GM12878 (cell line): ENCODE results near the gene HNRNPH1. TPM values are rescaled to one million over a fixed set of nuclear protein-coding genes. Genes with fewer than 3 reads are reported as not detected.
A peak's percentile ranks its signal among the peaks of the same experiment; 100 is the strongest.

Source experiments
- CBFB ChIP-seq: IDR thresholded peaks from 2 replicates; pipeline ENCODE4 v1.6.1; 2016; ENCODE audit warnings: antibody characterized with exemption, low read depth
- CHD2 ChIP-seq: IDR thresholded peaks from 2 replicates; pipeline ENCODE4 v1.6.1; 2011; ENCODE audit warnings: low read depth, low read length, improper control_type of control experiment, borderline replicate concordance
- CHD4 ChIP-seq: fragments of 200-600 bp; sonication (generic); IDR thresholded peaks from 2 replicates; pipeline ENCODE4 v1.6.1; 2016; ENCODE audit warnings: mild to moderate bottlenecking
- EP300 ChIP-seq, 2 experiments: fragments of 150-350 bp in 1 of 2; IDR thresholded peaks; 2 replicates each; pipeline ENCODE4 v1.6.1; 2011 to 2012; ENCODE audit warnings: low read depth in 2 of 2, low read length in 2 of 2, borderline replicate concordance in 1 of 2, improper control_type of control experiment in 1 of 2, inconsistent platforms in 1 of 2; ENCODE audit not compliant: control insufficient read depth in 1 of 2
- EZH2 ChIP-seq: IDR thresholded peaks from 2 replicates; pipeline ENCODE4 v1.6.1; 2012; ENCODE audit warnings: low read depth, mild to moderate bottlenecking, control low read depth, inconsistent platforms, low read length, borderline replicate concordance; ENCODE audit not compliant: control insufficient read depth
- HDAC6 ChIP-seq: fragments of 200-600 bp; sonication (generic); IDR thresholded peaks from one replicate; pipeline ENCODE4 v1.8.0; 2017; ENCODE audit warnings: antibody characterized with exemption; ENCODE audit not compliant: unreplicated experiment
- JUNB ChIP-seq: IDR thresholded peaks from 2 replicates; pipeline ENCODE4 v1.6.1; 2016; ENCODE audit warnings: antibody characterized with exemption, mild to moderate bottlenecking
- MAX ChIP-seq: IDR thresholded peaks from 2 replicates; pipeline ENCODE4 v1.6.1; 2012; ENCODE audit warnings: low read depth, low read length, improper control_type of control experiment
- MTA3 ChIP-seq: IDR thresholded peaks from 2 replicates; pipeline ENCODE4 v1.6.1; 2012; ENCODE audit warnings: low read length, inconsistent platforms, borderline replicate concordance
- NR2C1 ChIP-seq: fragments of 450-650 bp; IDR thresholded peaks from 2 replicates; pipeline ENCODE4 v1.6.1; 2017; ENCODE audit warnings: antibody characterized with exemption, mild to moderate bottlenecking, moderate library complexity
- POLR2A ChIP-seq: IDR thresholded peaks from 2 replicates; pipeline ENCODE4 v1.6.1; 2011; ENCODE audit warnings: low read depth, mild to moderate bottlenecking, low read length
- RB1 ChIP-seq: fragments of 450-650 bp; formaldehyde crosslinking; IDR thresholded peaks from 2 replicates; pipeline ENCODE4 v1.6.1; 2017; ENCODE audit warnings: mild to moderate bottlenecking, borderline replicate concordance
- RCOR1 ChIP-seq: conservative IDR thresholded peaks from 2 replicates; pipeline ENCODE4 v1.6.1; 2012; ENCODE audit warnings: low read depth, low read length, improper control_type of control experiment
- SP1 ChIP-seq: IDR thresholded peaks from one replicate; pipeline ENCODE4 v1.6.1; 2011; ENCODE audit warnings: low read depth, low read length
- TARDBP ChIP-seq: IDR thresholded peaks from 2 replicates; pipeline ENCODE4 v1.6.1; 2016; ENCODE audit warnings: borderline replicate concordance
- TCF7 ChIP-seq: IDR thresholded peaks from 2 replicates; pipeline ENCODE4 v1.6.1; 2014; ENCODE audit warnings: antibody characterized with exemption, borderline replicate concordance
- ZNF217 ChIP-seq: fragments of 450-650 bp; IDR thresholded peaks from 2 replicates; pipeline ENCODE4 v1.6.1; 2017; ENCODE audit warnings: antibody characterized with exemption, mild to moderate bottlenecking
- polyA plus RNA-seq, 11 experiments: library from polyadenylated mRNA; depleted of rRNA in 4 of 11; unstranded in 6 of 11; stranded (reverse) in 5 of 11; fragments of >200 nt; fragmentation: Nextera tagmentation in 4 of 11; fragmentation: Illumina TruSeq in 1 of 11; extraction: Ambion mirVana in 4 of 11; extraction: Trizol in 1 of 11; gene quantifications; 1 replicate in 1 of 11; 2 replicates in 10 of 11; pipeline versions ENCODE4 v1.2.1 to v1.2.3, GENCODE V29; 2011 to 2016; ENCODE audit warnings: inconsistent platforms in 2 of 11, missing spikeins in 2 of 11, low read depth in 1 of 11
- total RNA-seq, 4 experiments: library from RNA; depleted of rRNA in 3 of 4; stranded (reverse); fragments of >200 nt in 3 of 4; fragmentation: Illumina TruSeq in 1 of 4; extraction: Trizol in 1 of 4; gene quantifications; 2 replicates each; pipeline versions ENCODE4 v1.2.1 to v1.2.3, GENCODE V29; 2013 to 2021
- TF ChIP-seq, protein P1 (sequence below): fragments of 450-650 bp; IDR thresholded peaks from 2 replicates; pipeline ENCODE4 v1.6.1; 2017; ENCODE audit warnings: mild to moderate bottlenecking
- TF ChIP-seq, protein P2 (sequence below): fragments of 450-650 bp; IDR thresholded peaks from 2 replicates; pipeline ENCODE4 v1.6.1; 2017; ENCODE audit warnings: mild to moderate bottlenecking, moderate library complexity
- TF ChIP-seq, protein P3 (sequence below): IDR thresholded peaks from 2 replicates; pipeline ENCODE4 v1.6.1; 2012; ENCODE audit warnings: low read depth, low read length, improper control_type of control experiment

The HNRNPH1 gene
- total and polyA plus RNA-seq, 10 of the 15 experiments (the other 5 are each of a cell fraction or from before 2014, with no cell fraction given), result 184 to 780 (median 690) TPM

- TF ChIP-seq EZH2 (no peak), MAX (no peak), POLR2A (peak; percentile 59), SP1 (no peak), TCF7 (no peak), TARDBP (no peak), CHD2 (no peak), EP300 (IDR thresholded peaks at IDR 0.05; ENCODE audit: borderline replicate concordance in 1 of 2, control insufficient read depth in 1 of 2, low read depth in 2 of 2, low read length in 2 of 2) (no peak), RCOR1 (no peak), NR2C1 (no peak), JUNB (no peak), MTA3 (peak; percentile 66; the same call in 1 of the 2 replicates), HDAC6 (no peak), RB1 (no peak), ZNF217 (no peak), CHD4 (no peak), CBFB (no peak)
- TF ChIP-seq, protein P1, sequence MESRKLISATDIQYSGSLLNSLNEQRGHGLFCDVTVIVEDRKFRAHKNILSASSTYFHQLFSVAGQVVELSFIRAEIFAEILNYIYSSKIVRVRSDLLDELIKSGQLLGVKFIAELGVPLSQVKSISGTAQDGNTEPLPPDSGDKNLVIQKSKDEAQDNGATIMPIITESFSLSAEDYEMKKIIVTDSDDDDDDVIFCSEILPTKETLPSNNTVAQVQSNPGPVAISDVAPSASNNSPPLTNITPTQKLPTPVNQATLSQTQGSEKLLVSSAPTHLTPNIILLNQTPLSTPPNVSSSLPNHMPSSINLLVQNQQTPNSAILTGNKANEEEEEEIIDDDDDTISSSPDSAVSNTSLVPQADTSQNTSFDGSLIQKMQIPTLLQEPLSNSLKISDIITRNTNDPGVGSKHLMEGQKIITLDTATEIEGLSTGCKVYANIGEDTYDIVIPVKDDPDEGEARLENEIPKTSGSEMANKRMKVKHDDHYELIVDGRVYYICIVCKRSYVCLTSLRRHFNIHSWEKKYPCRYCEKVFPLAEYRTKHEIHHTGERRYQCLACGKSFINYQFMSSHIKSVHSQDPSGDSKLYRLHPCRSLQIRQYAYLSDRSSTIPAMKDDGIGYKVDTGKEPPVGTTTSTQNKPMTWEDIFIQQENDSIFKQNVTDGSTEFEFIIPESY, result no peak
- TF ChIP-seq, protein P2, sequence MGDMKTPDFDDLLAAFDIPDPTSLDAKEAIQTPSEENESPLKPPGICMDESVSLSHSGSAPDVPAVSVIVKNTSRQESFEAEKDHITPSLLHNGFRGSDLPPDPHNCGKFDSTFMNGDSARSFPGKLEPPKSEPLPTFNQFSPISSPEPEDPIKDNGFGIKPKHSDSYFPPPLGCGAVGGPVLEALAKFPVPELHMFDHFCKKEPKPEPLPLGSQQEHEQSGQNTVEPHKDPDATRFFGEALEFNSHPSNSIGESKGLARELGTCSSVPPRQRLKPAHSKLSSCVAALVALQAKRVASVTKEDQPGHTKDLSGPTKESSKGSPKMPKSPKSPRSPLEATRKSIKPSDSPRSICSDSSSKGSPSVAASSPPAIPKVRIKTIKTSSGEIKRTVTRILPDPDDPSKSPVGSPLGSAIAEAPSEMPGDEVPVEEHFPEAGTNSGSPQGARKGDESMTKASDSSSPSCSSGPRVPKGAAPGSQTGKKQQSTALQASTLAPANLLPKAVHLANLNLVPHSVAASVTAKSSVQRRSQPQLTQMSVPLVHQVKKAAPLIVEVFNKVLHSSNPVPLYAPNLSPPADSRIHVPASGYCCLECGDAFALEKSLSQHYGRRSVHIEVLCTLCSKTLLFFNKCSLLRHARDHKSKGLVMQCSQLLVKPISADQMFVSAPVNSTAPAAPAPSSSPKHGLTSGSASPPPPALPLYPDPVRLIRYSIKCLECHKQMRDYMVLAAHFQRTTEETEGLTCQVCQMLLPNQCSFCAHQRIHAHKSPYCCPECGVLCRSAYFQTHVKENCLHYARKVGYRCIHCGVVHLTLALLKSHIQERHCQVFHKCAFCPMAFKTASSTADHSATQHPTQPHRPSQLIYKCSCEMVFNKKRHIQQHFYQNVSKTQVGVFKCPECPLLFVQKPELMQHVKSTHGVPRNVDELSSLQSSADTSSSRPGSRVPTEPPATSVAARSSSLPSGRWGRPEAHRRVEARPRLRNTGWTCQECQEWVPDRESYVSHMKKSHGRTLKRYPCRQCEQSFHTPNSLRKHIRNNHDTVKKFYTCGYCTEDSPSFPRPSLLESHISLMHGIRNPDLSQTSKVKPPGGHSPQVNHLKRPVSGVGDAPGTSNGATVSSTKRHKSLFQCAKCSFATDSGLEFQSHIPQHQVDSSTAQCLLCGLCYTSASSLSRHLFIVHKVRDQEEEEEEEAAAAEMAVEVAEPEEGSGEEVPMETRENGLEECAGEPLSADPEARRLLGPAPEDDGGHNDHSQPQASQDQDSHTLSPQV, result no peak
- TF ChIP-seq, protein P3, sequence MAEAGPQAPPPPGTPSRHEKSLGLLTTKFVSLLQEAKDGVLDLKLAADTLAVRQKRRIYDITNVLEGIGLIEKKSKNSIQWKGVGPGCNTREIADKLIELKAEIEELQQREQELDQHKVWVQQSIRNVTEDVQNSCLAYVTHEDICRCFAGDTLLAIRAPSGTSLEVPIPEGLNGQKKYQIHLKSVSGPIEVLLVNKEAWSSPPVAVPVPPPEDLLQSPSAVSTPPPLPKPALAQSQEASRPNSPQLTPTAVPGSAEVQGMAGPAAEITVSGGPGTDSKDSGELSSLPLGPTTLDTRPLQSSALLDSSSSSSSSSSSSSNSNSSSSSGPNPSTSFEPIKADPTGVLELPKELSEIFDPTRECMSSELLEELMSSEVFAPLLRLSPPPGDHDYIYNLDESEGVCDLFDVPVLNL, result no peak
These were observed 10.7 kb downstream of the HNRNPH1 start (continued) for GRCh38 chr5:179612577-179613459.
